Left lung (tissue), 10 donors: Measurements from ENCODE around the gene MED27. TPM values are rescaled to one million over a fixed set of nuclear protein-coding genes. Genes with fewer than 3 reads are reported as not detected.

Source experiments
- ATAC-seq: fragments of 200-7000 bp; cut with Tn5 transposase; one replicate; pipeline ENCODE4 v1.9.1; 2020; ENCODE audit warnings: moderate library complexity
- DNase-seq, 4 donors: peaks; one replicate each; pipeline ENCODE4 v3.0.0-alpha.2; 2013 to 2020
- H3K27ac ChIP-seq, 2 donors: fragments of 200-600 bp; sonication (generic) in 1 of 2; one replicate each; pipeline versions ENCODE4 v1.5.0 to v1.8.0; 2020 to 2021
- H3K27me3 ChIP-seq, 2 donors: fragments of 200-600 bp; sonication (generic) in 1 of 2; one replicate each; pipeline versions ENCODE4 v1.5.0 to v1.8.0; 2020 to 2021
- H3K36me3 ChIP-seq, 2 donors: fragments of 200-600 bp; sonication (generic) in 1 of 2; one replicate each; pipeline versions ENCODE4 v1.5.0 to v1.8.0; 2020 to 2021
- H3K4me1 ChIP-seq, 2 donors: fragments of 200-600 bp; one replicate each; pipeline ENCODE4 v1.8.0; 2021
- H3K4me3 ChIP-seq, 2 donors: fragments of 200-600 bp; sonication (generic) in 1 of 2; one replicate each; pipeline versions ENCODE4 v1.5.0 to v1.8.0; 2020 to 2021; ENCODE audit warnings: mild to moderate bottlenecking in 1 of 2
- H3K9me3 ChIP-seq, 2 donors: fragments of 200-600 bp; sonication (generic) in 1 of 2; one replicate each; pipeline versions ENCODE4 v1.5.0 to v1.8.0; 2020 to 2021
- intact Hi-C, 2 donors: fragments of 100-400 bp; cut with DNase I; formaldehyde crosslinking; loops; one replicate each; pipeline versions ENCODE4 v1.11.2 to v1.14.2; 2022
- polyA plus RNA-seq, 6 donors: library from polyadenylated mRNA; unstranded; fragments of 120-200 nt; gene quantifications; one replicate each; pipeline ENCODE4 v1.2.1, GENCODE V29; 2013; ENCODE audit not compliant: insufficient read length in 6 of 6
- total RNA-seq, 2 donors: library from RNA; stranded (reverse); fragmentation: NEBNext Ultra II Directional; extraction: Animal tissue kit (Norgen Biotek cat#: 25700); gene quantifications; one replicate each; pipeline ENCODE4 v1.2.1, GENCODE V29; 2021
- TF ChIP-seq, protein P1 (sequence below), 2 donors: fragments of 200-600 bp; sonication (generic) in 1 of 2; IDR thresholded peaks; one replicate each; pipeline versions ENCODE4 v1.5.0 to v1.8.0; 2021; ENCODE audit warnings: antibody characterized with exemption in 2 of 2
- donor health status: DM: no; HTN: yes; CAD: no.
- donor health status: DM: no; HTN: no; CAD: no.

Gene MED27
- total and polyA plus RNA-seq, 8 donors = 12.5 to 18.6 (median 16.7) TPM

DNA sequence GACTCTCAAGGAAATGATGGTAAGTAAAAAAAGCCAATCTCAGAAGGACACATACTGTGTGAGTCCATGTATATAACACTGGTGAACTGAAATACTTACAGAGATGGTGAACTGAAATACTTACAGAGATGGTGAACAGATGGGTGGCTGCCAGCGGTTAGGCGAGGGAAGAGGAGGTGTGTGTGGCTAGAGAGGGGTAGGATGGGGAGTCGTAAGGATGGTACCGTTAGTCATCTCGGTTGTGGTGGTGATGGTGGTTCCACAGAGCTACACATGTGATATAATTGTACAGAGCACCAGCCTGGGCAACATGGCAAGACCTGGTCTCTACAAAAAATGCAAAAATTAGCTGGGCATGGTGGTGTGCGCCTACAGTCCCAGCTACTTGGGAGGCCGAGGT lies 226.2 kb downstream of the MED27 start:
- ATAC-seq (no peak), DNase-seq (no peak)
- intact Hi-C loops = no loop called here
- Histone ChIP-seq H3K4me1 (no peaks in the 10 kb centered on the region), H3K4me3 (no peak overlapping the region), H3K27ac (no peak overlapping the region), H3K27me3 (no peaks in the 10 kb centered on the region), H3K9me3 (no peaks in the 10 kb centered on the region), H3K36me3 (no peaks in the 10 kb centered on the region)
- TF ChIP-seq, protein P1, sequence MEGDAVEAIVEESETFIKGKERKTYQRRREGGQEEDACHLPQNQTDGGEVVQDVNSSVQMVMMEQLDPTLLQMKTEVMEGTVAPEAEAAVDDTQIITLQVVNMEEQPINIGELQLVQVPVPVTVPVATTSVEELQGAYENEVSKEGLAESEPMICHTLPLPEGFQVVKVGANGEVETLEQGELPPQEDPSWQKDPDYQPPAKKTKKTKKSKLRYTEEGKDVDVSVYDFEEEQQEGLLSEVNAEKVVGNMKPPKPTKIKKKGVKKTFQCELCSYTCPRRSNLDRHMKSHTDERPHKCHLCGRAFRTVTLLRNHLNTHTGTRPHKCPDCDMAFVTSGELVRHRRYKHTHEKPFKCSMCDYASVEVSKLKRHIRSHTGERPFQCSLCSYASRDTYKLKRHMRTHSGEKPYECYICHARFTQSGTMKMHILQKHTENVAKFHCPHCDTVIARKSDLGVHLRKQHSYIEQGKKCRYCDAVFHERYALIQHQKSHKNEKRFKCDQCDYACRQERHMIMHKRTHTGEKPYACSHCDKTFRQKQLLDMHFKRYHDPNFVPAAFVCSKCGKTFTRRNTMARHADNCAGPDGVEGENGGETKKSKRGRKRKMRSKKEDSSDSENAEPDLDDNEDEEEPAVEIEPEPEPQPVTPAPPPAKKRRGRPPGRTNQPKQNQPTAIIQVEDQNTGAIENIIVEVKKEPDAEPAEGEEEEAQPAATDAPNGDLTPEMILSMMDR (IDR thresholded peaks at IDR 0.05) = no peak

- no peak overlapping the region for H3K27ac ChIP-seq
- no peaks in the 10 kb centered on the region for H3K4me1 ChIP-seq
- intact Hi-C loops = no loop called here
- H3K4me3 ChIP-seq = no peak overlapping the region
- TF ChIP-seq, protein P1 (IDR thresholded peaks at IDR 0.05) = no peak
- no peaks in the 10 kb centered on the region for H3K9me3 ChIP-seq
- no peaks in the 10 kb centered on the region for H3K27me3 ChIP-seq
- no peak for DNase-seq
- H3K36me3 ChIP-seq = no peaks in the 10 kb centered on the region
- ATAC-seq = no peak
These were observed 228.3 kb downstream of the MED27 start for GRCh38 chr9:131851414-131851813.

- intact Hi-C loops = no loop called here
- H3K9me3 ChIP-seq = no peaks in the 10 kb centered on the region
- ATAC-seq = no peak
These were observed 230.3 kb downstream of the MED27 start for GRCh38 chr9:131849391-131849790.

GRCh38 chr9:131848570-131849160 lies 231.0 kb downstream of the MED27 start:
- TF ChIP-seq, protein P1 (IDR thresholded peaks at IDR 0.05) = no peak
- no peaks in the 10 kb centered on the region for H3K9me3 ChIP-seq
- intact Hi-C loops = no loop called here
- no peaks in the 10 kb centered on the region for H3K27me3 ChIP-seq
- H3K4me3 ChIP-seq = no peak overlapping the region
- H3K27ac ChIP-seq = no peak overlapping the region
- no peak for ATAC-seq
- peak in 1 of 4 donors; percentile 75 for DNase-seq
- H3K36me3 ChIP-seq = no peaks in the 10 kb centered on the region
- H3K4me1 ChIP-seq = no peaks in the 10 kb centered on the region

More at GRCh38 chr9:131849391-131849790, 230.3 kb downstream of the MED27 start:
- Histone ChIP-seq H3K27me3 (no peaks in the 10 kb centered on the region), H3K4me3 (no peak overlapping the region), H3K27ac (no peak overlapping the region), H3K4me1 (no peaks in the 10 kb centered on the region), H3K36me3 (no peaks in the 10 kb centered on the region)
- TF ChIP-seq, protein P1 (IDR thresholded peaks at IDR 0.05) = no peak
- peak in 1 of 4 donors; percentile 79 for DNase-seq

GRCh38 chr9:131847665-131848354 lies 231.9 kb downstream of the MED27 start:
- no peak for ATAC-seq
- Histone ChIP-seq H3K4me3 (no peak overlapping the region), H3K27me3 (peaks cover 0 to 4% of the 10 kb centered on the region in 2 donors), H3K9me3 (no peaks in the 10 kb centered on the region), H3K36me3 (no peaks in the 10 kb centered on the region), H3K27ac (no peak overlapping the region), H3K4me1 (no peaks in the 10 kb centered on the region)
- peak in 1 of 4 donors; percentile 21 for DNase-seq
- intact Hi-C loops = no loop called here
- TF ChIP-seq, protein P1 (IDR thresholded peaks at IDR 0.05) = no peak
